ENCODE results near the gene TAF4. TPM values are rescaled to one million over a fixed set of nuclear protein-coding genes. Genes with fewer than 3 reads are reported as not detected.

TAF4 gene
- total and polyA plus RNA-seq, 7 donors, result 3.6 to 13.3 (median 8.9) TPM

DNA sequence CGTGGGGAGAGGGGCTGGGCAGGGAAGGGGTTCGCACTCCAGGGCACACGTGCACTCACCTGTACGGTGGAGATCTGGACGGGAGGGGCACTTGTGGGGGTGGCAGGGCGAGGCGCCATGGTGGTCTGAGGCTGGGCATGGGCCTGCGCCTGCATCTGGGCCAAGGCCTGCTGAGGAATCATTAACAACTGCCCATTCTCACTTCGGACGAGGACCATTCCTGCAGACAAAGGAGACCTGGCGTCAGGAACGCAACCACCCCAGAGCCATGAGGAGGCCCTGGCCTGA is 51.2 kb downstream of the TAF4 start:
- Histone ChIP-seq H3K4me3 (no peak overlapping the region), H3K36me3 (peaks cover 0 to 42% (median 14%) of the 10 kb centered on the region in 4 donors), H3K27me3 (no peaks in the 10 kb centered on the region), H3K4me1 (peaks cover 0 to 21% (median 10%) of the 10 kb centered on the region in 4 donors), H3K9me3 (no peaks in the 10 kb centered on the region), H3K27ac (no peak overlapping the region)
- DNase-seq, result no peak
- intact Hi-C loops (cut with DNase I), result loop anchor here (2.0 to 5.0 kb wide), 2 partner anchors 122 to 143 kb away; no protein-coding TSS in a partner anchor
- TF ChIP-seq POLR2AphosphoS5 (IDR thresholded peaks at IDR 0.05) (no peak), POLR2A (IDR thresholded peaks at IDR 0.05) (no peak), EP300 (IDR thresholded peaks at IDR 0.05) (no peak)
- TF ChIP-seq, protein P1, sequence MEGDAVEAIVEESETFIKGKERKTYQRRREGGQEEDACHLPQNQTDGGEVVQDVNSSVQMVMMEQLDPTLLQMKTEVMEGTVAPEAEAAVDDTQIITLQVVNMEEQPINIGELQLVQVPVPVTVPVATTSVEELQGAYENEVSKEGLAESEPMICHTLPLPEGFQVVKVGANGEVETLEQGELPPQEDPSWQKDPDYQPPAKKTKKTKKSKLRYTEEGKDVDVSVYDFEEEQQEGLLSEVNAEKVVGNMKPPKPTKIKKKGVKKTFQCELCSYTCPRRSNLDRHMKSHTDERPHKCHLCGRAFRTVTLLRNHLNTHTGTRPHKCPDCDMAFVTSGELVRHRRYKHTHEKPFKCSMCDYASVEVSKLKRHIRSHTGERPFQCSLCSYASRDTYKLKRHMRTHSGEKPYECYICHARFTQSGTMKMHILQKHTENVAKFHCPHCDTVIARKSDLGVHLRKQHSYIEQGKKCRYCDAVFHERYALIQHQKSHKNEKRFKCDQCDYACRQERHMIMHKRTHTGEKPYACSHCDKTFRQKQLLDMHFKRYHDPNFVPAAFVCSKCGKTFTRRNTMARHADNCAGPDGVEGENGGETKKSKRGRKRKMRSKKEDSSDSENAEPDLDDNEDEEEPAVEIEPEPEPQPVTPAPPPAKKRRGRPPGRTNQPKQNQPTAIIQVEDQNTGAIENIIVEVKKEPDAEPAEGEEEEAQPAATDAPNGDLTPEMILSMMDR (IDR thresholded peaks at IDR 0.05), result no peak
- 91 to 92% methylated on average over 12 of the region's 12 CpGs for WGBS, 2 donors

DNA sequence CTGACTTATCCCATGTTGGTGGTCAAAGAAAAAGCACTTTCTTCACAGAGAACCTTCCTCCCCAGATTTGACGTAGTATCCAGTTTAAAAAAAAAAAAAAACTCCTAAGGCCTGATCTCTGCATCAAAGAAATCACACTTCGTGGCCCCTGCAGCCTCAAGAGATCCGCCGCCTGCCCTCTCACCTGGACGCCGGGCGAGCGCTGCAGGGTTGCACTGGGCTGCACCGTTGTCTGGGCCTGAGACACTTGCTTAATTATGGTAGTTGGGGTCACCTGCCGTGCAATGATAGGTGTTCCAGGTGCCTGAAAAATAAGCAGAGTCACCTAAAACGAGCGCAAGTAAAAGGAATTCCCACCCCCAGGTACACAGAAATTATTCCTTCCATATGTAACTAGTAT is 53.0 kb downstream of the TAF4 start:
- no peak overlapping the region for H3K27ac ChIP-seq
- intact Hi-C loops (cut with DNase I), result loop anchor here (5.0 kb wide), 1 partner anchor 145 kb away; no protein-coding TSS in a partner anchor
- peaks cover 8 to 60% (median 31%) of the 10 kb centered on the region in 4 donors for H3K36me3 ChIP-seq
- no peaks in the 10 kb centered on the region for H3K27me3 ChIP-seq
- no peaks in the 10 kb centered on the region for H3K9me3 ChIP-seq
- no peak for DNase-seq
- TF ChIP-seq, protein P1 (IDR thresholded peaks at IDR 0.05), result no peak
- no peak for TF ChIP-seq POLR2AphosphoS5 (IDR thresholded peaks at IDR 0.05)
- TF ChIP-seq EP300 (IDR thresholded peaks at IDR 0.05), result no peak
- no peak for TF ChIP-seq POLR2A (IDR thresholded peaks at IDR 0.05)
- H3K4me3 ChIP-seq, result no peak overlapping the region
- peaks cover 0 to 18% (median 10%) of the 10 kb centered on the region in 4 donors for H3K4me1 ChIP-seq
- WGBS, 2 donors, result 95 to 96% methylated on average over 12 of the region's 12 CpGs

DNA sequence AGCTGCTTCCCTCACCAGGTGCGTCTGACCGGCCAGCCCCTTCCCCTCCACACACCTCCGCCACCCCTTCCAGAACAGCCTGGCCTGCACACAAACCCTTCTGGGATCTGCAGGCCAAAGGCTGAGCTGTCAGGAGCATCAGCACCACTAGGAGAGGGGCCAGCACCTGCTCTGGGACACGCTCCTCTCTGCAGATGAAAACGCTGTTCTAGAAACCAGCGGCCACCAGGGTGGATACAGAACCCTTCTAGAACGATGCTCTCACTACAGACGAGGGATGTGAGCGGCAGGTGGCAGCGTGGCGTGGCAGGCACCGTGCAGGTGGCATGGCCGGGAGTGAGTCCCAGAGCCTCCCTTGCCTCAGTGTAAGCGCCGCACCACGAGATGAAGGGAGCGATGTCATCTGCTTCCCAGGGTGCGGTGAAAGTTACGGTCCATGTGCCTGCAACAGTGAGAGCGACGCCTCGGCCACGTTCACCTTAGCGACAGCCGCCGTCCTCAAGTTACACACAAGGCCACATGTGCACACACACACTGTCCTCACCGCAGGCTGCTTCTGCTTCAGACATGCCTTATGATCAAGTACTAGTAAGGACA is 53.6 kb downstream of the TAF4 start:
- no peak for DNase-seq
- WGBS, 2 donors, result 93 to 95% methylated on average over 27 of the region's 27 CpGs
- Histone ChIP-seq H3K4me1 (peaks cover 0 to 18% (median 10%) of the 10 kb centered on the region in 4 donors), H3K9me3 (no peaks in the 10 kb centered on the region), H3K27ac (no peak overlapping the region), H3K4me3 (no peak overlapping the region), H3K36me3 (peaks cover 8 to 66% (median 37%) of the 10 kb centered on the region in 4 donors), H3K27me3 (no peaks in the 10 kb centered on the region)
- intact Hi-C loops (cut with DNase I), result loop anchor here (5.0 kb wide), 1 partner anchor 145 kb away; no protein-coding TSS in a partner anchor
- no peak for TF ChIP-seq POLR2AphosphoS5 (IDR thresholded peaks at IDR 0.05)
- no peak for TF ChIP-seq POLR2A (IDR thresholded peaks at IDR 0.05)
- TF ChIP-seq, protein P1 (IDR thresholded peaks at IDR 0.05), result no peak
- no peak for TF ChIP-seq EP300 (IDR thresholded peaks at IDR 0.05)

DNA sequence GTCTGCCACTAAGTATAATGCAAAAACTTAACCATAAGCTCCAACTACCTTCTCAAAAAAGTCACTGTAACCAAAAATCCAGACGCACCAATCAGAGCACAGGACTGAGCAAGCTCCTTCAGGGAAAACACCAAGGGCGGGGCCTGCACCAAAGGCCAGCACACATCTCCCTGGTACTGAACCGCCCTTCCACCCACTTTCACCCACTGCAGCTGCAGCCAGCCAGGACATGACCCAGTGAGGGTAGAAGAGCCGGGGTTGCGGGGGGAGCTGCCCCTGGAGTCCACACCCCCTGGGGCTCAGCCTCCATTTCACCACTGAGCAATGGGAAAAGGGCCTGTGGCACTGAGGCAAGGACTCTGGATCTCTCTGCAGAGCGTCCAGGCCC is 54.3 kb downstream of the TAF4 start:
- Histone ChIP-seq H3K27me3 (no peaks in the 10 kb centered on the region), H3K36me3 (peaks cover 12 to 73% (median 39%) of the 10 kb centered on the region in 4 donors), H3K4me3 (no peak overlapping the region), H3K4me1 (peaks cover 0 to 18% (median 10%) of the 10 kb centered on the region in 4 donors), H3K27ac (no peak overlapping the region), H3K9me3 (no peaks in the 10 kb centered on the region)
- 58 to 87% methylated on average over 6 of the region's 6 CpGs for WGBS, 2 donors
- no peak for DNase-seq
- TF ChIP-seq, protein P1 (IDR thresholded peaks at IDR 0.05), result no peak
- TF ChIP-seq EP300 (IDR thresholded peaks at IDR 0.05) (no peak), POLR2A (IDR thresholded peaks at IDR 0.05) (no peak), POLR2AphosphoS5 (IDR thresholded peaks at IDR 0.05) (no peak)
- intact Hi-C loops (cut with DNase I), result loop anchor here (5.0 kb wide), 1 partner anchor 146 kb away; no protein-coding TSS in a partner anchor

Measured in sigmoid colon (tissue), 7 donors.